CD4-positive, alpha-beta T cell treated with Interleukin-15 for 4 hours (primary cell): ENCODE measurements around the gene SAXO2.
"Not testable (repeated sequence)": the region's sequence is repeated elsewhere in the genome, so short reads cannot be mapped to it uniquely, and the experiment has no call there.

Experiments used
- DNase-seq: peaks from one replicate; pipeline ENCODE4 v3.0.0-alpha.2; 2020; ENCODE audit warnings: low spot score

SAXO2 gene

DNA sequence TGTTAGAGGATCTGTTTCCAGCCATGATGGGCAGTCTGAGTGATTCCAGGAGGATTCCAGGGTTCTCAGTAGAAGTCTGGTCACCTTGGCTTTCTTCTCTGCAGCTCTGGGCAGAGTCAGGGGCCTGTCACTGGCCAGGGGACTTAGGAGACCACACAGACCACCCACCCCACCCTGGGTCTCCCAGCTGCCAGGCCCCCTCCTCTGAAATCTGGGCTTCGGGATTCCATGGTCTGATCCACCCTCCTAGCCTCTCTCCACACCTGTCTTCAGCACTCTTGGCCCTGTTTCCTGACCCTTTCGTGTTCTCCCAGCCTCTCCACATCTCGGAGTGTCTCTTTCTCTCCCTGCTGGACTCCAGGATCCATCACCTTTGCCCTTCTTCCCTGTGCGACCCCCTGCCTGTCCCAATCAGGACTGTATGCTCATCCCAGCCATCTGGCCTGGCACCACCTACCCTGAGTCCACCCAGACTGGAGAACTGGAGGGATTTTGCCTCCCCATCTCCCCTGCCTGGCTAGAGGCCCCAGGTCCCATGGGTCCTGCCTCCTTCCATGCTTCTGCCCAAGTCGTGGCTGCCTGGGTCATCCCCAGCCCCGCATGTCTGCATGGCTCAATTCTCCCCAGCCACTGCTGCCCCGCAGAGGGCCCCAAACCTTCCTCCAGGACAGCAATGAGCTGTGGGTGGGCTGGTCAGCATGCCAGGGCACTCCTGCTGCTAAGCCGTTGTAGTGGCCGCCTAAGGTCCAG lies 52.3 kb downstream of the SAXO2 start:
- no peak for DNase-seq

DNA sequence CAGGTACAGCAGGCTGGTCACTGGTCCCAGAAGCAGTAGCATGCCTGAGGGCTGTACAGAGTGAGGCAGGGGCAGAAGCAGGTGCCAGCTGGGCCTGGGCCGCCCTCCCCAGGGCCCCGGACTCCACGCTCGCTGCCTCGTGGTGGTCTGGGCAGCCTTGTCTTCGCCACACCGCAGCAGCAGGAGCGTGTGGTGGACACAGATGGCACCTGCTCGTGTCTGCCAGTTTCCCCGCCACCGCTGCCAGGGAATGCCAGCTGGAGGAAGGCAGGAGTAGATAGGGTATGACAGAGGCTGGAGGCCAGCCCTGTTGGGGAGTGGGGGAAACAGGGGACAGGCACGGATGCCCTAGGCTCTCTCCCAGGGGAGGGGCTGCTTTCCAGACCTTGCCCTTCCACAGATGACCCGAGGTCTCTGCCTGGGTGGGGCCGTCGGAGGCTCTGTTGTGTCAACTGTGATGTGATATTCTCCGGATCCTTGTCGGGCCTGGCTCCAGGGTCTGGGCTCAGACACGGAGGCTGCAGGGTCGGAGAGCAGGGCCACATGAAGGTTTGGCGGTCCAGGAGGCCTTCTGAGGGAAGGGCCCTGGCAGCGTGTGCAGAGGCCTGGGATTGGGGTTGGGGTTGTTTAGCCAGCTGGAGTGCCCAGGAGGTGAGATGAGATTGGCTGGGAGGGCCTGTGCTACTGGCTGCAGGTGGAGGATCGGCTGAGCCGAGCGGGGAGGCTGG lies 53.1 kb downstream of the SAXO2 start:
- no peak for DNase-seq

DNA sequence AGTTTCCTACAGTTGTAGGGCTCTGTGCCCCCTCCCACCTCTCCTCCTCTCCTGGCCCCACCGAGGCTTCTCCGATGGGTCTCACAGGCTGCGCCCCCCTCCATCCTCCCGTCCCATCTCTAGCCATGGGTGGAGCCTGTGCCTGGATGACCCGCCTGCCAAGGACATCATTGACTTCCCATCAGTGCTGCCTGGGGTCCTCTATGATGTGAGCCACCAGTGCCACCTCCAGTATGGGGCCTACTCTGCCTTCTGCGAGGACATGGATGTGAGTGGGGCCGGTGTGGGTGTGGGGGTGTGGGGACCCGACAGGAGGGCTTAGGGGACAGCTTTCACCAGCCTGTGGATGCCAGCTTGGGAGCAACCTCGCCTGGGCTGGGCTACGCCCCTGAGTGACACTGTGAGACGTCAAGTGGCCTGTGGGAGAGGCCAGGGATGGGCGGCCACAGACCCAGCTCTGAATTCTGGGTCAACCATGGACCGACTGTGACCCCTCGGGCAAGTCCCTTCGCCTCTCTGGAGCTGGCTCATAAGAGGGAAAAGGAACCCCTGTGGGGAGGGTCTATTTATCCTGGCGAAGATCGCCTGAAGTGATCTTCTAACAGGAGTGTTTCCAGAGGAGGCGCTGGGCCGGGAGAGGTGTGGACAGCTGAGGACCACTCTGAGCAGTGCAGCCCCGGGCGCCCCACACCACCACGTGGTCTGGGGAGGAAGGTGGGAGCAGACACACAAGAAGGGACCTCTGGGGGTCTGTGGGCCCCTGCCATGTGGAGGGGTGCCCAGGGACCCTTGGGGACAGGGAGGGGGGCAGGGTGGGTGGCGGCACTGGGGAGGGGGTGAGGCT lies 53.9 kb downstream of the SAXO2 start:
- not testable (repeated sequence) for DNase-seq

DNA sequence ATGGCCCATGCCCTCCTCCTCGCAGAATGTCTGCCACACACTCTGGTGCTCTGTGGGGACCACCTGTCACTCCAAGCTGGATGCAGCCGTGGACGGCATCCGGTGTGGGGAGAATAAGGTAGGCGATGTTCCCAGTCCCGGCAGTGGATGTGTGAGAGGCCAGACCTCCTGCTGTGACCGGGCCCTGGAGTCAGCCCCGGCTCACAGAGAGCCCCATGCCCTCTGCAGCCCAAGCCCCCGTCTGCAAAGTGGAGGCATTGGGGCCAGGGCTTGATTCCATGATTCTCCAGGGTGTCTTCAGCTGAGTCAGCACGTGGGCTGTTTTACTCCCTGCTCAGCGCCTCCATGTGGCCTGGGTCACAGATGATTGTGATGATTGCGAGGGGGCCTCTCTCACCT lies 54.5 kb downstream of the SAXO2 start:
- no peak for DNase-seq

DNA sequence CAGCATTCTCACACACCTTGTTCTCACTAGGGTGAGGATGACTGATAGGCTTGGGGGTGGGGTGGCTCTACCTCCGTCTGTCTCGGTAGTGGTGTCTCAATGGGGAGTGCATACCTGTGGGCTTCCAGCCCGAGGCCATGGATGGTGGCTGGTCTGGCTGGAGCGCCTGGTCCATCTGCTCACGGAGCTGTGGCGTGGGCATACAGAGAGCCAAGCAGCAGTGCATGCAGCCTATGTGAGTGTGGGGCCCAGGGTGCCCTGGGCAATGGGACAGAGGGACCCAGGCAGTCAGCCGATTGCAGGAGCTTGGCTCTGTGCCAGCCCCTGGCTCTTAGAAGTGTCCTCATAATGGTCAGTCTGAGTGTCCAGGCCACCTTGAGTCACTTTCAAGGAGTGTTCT lies 54.9 kb downstream of the SAXO2 start:
- DNase-seq = not testable (repeated sequence)

DNA sequence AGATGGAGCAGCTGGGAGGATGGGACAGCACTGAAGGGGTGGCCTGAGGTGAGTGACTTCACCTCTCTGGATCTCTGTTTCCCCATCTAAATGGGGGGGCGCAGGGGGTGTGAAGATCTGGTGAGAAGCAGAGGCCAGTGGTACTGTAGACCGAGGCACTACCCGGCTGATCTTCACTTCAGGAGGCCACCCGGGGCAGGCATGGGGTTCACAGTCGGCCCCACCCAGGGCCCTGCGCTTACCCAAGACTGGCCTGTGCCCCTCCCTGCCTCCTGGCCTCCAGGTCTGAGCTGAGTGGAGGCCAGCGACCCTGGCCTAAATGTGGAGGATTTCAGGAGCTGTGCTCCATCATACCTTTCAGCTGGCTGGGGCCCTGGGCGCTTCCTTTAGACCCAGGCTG lies 55.7 kb downstream of the SAXO2 start:
- DNase-seq = not testable (repeated sequence)

GRCh38 chr15:82319522-82320278 lies 57.1 kb downstream of the SAXO2 start:
- not testable (repeated sequence) for DNase-seq

- DNase-seq = not testable (repeated sequence)
Measured at GRCh38 chr15:82320861-82321260, 58.2 kb downstream of the SAXO2 start.

GRCh38 chr15:82322488-82322887 lies 59.9 kb downstream of the SAXO2 start:
- not testable (repeated sequence) for DNase-seq

DNA sequence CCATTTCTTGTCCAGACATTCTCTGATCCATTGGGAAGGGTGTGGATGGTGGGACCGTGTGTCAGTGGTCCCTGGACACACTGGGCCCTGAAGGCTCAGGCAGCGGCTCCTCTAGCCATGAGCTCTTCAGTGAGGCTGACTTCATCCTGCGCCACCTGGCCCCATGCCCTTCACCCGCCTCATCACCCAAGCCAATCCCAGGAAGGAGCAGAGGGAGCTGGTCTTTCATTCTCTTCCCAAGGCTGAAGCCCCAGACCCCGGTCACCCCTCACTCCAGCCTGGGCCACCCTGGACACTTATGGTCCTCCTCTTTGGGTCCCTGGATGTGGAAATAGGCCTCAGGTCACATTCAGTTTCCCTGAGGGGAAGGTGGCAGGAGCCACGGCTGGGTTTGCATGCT lies 62.2 kb downstream of the SAXO2 start:
- DNase-seq = not testable (repeated sequence)

- DNase-seq = not testable (repeated sequence)
Measured at GRCh38 chr15:82325646-82326045, 63.0 kb downstream of the SAXO2 start.

DNA sequence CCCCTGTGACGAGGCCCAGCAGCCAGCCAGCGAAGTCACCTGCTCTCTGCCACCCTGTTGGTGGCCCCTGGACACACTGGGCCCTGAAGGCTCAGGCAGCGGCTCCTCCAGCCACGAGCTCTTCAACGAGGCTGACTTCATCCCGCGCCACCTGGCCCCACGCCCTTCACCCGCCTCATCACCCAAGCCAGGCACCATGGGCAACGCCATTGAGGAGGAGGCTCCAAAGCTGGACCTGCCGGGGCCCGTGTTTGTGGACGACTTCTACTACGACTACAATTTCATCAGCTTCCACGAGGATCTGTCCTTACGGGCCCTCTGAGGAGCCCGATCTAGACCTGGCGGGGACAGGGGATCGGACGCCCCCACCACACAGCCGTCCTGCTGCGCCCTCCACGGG lies 64.3 kb downstream of the SAXO2 start:
- DNase-seq = not testable (repeated sequence)

DNA sequence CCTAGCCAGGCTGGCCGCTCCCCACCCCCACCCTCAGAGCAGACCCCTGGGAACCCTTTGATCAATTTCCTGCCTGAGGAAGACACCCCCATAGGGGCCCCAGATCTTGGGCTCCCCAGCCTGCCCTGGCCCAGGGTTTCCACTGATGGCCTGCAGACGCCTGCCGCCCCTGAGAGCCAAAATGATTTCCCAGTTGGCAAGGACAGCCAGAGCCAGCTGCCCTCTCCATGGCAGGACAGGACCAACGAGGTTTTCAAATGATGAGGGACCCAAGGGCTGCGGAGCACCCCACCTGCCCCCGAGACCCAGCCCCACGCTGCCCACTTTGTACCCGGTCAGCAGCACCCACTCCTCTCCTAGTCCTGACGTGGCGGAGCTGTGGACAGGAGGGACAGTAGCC lies 64.8 kb downstream of the SAXO2 start:
- DNase-seq = not testable (repeated sequence)

- DNase-seq = not testable (repeated sequence)
Measured at GRCh38 chr15:82329039-82329438, 66.4 kb downstream of the SAXO2 start.

DNA sequence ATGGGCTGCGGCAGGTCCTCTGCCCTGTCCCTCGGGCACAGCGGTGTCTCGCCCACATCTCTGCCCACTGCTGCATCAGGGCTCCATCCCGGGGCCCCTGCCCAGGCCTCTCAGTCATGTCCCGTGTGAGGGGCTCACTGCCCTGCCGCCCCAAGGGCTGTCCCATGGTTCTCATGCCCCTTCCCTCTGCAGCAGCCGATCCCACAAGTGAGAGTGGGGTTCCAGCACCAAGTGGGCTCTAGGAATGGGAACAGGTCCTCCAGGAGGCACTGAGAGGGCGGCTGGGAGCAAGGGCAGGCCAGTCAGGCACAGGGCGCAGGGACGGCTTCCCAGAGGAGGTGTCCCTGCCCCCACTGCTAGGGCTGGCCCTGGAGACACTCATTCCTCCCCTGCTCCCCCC lies 68.3 kb downstream of the SAXO2 start:
- not testable (repeated sequence) for DNase-seq

DNA sequence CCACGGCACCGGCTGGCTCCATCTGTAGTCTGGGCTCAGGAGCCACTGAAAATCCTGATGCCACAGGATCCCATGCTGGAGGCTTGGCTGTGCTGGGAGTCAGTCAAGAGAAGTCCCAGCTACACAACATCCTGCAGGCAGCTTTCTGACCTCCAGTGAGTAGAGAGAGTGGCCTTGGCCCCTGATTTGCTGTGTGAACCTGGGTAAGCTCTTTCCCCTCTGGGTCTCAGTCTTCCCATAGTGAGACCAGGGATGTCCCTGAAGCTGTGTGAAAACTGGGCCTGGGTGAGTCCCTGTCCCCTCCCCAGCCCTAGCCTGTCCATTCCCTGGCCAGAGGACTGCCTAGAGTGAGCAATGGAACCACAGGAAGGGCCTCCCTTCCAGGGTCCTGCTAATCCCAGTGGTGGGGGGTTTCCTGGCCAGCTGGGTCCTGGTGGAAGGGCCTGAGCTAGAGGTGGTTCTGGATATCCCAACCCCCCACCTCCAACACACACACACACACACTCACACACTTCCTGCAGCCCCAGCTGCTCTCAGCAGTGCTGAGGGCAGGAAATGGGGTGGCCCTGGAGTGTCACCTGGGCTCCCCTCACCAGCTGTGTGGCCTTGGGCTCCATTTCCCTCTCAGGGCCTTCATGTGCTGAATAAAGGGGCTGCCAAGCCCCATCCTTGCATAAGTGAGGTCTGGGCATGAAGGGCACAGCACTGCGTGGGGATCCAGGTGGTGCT lies 69.1 kb downstream of the SAXO2 start:
- not testable (repeated sequence) for DNase-seq

GRCh38 chr15:82332711-82333602 lies 70.3 kb downstream of the SAXO2 start:
- not testable (repeated sequence) for DNase-seq

GRCh38 chr15:82333603-82334553 lies 71.3 kb downstream of the SAXO2 start:
- DNase-seq = not testable (repeated sequence)
